NCI-H345 (cell line): Measurements from ENCODE around the gene CDC42BPB.

ENCODE experiments used
- DNase-seq: peaks from one replicate; lab custom pipeline; 2025; lab: John Stamatoyannopoulos, UW

The CDC42BPB gene

GRCh38 chr14:102944448-102945330, 112.7 kb downstream of the CDC42BPB start:
- DNase-seq, result no peak

DNA sequence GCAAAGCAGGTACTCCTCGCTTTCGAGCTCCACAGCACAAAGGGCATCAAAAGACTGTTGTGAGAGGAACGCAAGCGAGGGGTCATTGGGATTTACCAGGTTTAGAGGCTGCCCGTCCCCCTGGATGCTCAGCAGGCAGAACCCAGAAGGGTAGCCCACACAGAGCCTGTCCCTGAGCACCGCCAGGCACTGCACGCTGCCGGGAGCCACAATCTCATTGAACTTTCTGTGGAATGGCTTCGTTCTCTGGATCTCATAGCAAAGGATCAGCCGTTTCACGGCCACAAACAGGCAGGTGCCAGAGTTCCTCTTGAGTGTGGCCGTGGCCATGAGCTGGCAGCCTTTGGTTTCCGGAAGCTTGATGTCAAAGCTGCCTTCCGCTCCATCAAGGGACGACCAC, 113.4 kb downstream of the CDC42BPB start:
- no peak for DNase-seq

GRCh38 chr14:102943454-102943853, 113.9 kb downstream of the CDC42BPB start:
- DNase-seq, result no peak

- no peak for DNase-seq
Measured at GRCh38 chr14:102942069-102942468, 115.3 kb downstream of the CDC42BPB start.

- no peak for DNase-seq
Measured at GRCh38 chr14:102941419-102942011, 115.8 kb downstream of the CDC42BPB start.

- no peak for DNase-seq
Measured at GRCh38 chr14:102940729-102941362, 116.5 kb downstream of the CDC42BPB start.

GRCh38 chr14:102939820-102940561, 117.4 kb downstream of the CDC42BPB start:
- no peak for DNase-seq

- DNase-seq, result no peak
Measured at GRCh38 chr14:102939329-102939728, 118.0 kb downstream of the CDC42BPB start.

- no peak for DNase-seq
Measured at GRCh38 chr14:102938191-102938590, 119.2 kb downstream of the CDC42BPB start.

GRCh38 chr14:102937331-102938175, 119.8 kb downstream of the CDC42BPB start:
- DNase-seq, result no peak

DNA sequence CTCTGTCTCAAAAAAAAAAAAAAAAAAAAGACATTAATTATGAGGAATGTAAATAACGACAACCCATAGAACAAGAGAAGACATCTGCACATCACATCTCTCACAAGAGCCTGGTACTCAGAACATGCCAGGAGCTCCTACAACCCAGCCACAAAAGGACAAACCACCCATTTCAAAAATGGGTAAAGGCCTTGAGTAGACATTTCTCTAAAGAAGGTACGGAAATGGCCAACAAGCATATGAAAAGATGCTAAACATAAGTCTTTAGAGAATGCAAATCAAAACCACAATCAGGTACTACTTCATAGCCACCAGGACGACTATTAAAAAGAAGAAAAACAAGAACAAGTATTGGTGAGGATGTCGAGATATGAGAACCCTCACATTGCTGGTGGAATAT, 121.6 kb downstream of the CDC42BPB start:
- DNase-seq, result no peak

DNA sequence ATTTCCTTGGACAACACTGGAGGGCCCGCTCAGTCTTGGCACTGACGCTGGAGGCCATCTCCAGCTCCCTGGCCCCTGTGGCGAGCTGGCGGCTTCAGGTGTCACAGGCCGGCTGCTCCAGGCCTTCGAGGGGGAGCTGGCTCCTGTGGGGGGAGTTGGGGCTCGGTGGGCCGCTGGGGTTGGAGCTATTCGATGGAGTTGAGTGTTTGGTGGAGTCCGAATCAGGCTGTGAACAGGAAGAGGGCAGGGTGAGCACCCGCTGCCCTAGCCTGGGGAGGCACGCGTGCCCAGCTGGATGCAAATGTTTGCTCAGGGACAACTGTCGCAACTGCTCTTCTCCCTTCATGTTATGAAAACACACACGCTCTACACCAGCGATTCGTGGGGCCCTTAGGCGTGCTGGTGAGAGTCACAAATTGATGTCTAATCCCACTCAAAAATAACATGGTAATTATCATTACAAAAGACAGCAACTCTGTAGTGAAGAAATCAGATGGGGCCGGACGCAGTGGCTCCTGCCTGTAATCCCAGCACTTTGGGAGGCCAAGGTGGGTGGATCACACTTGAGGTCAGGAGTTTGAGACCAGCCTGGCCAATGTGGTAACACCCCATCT, 123.6 kb downstream of the CDC42BPB start:
- no peak for DNase-seq

- DNase-seq, result no peak
Measured at GRCh38 chr14:102932484-102933248, 124.7 kb downstream of the CDC42BPB start.

DNA sequence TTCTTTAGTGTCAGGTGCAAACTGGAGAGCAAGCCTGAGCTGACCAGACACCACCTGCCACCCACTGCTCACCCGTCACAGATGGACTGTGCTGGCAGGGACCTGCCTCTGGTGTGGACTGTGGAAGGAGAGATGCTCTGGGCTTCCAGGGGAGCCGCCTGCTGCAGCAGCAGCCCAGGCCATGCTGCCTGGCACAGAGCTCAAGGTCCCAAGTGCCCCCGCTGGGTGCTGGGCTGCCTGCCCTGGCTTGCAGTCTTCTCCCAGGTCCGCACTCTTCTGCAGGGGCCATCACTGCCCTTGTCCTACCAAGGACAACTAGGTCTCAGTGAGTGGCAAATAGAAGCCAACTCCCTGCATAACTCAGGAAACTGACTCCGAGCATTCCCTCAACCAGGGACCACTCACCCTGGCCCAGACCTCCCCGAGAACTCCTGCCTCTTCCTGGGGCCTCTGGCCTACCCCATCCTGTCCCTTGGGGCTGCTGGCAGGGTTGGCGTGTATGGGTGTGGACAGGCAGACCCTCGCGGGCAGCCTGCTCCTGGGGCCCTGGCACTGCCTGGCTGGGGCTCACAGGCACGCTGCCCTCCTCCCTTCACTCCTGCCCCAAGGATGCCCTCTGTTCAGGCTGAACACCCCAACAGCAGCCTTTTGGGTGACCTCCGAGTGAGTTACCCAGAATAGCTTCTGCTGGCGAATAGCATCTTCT, 125.6 kb downstream of the CDC42BPB start:
- DNase-seq, result no peak

DNA sequence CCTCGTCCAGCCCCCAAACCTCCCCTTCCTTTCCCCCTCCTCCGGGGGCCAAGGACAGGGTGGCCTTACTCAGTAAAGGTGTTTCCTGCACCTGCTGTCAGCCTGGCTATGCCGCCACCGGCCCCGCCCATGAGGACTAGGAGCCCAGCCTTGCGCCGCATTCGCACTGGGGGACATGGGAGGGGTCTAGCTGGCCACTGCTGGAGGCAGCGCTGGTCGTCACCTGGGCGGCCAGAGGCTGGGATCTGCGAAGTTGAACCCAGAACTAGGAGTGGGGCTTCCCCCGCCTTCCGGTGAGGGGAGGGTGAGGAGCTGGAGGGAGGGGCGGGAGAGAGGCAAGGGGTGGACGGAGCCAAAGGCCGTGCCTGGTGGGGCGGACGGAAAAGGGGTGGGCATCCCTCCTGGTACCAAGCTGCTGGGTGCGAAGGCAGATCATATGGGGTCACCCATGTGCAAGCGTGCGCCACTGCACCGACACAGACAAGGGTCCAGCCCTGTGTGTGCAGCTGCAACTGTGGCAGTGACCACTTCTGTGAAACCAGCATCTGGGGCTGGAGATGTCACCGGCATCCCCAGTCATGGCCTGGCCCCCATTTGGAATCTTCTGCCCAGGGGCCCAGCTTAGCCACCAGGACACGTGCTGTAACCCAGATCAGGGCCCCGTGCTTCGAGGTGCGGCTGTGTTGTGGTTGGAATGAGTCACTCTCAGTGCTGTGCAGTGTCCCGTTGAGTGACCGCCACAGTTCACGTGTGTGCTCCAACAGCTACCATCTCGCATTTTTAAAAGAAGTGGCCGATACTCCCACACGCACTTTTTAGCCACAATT, 126.4 kb downstream of the CDC42BPB start:
- DNase-seq, result no peak

- peak; percentile 24 for DNase-seq
Measured at GRCh38 chr14:102930138-102930752, 127.1 kb downstream of the CDC42BPB start.

GRCh38 chr14:102929241-102930137, 127.9 kb downstream of the CDC42BPB start:
- DNase-seq, result no peak
